Measurements from ENCODE around the gene KCNK4.

- TF ChIP-seq, protein P1, sequence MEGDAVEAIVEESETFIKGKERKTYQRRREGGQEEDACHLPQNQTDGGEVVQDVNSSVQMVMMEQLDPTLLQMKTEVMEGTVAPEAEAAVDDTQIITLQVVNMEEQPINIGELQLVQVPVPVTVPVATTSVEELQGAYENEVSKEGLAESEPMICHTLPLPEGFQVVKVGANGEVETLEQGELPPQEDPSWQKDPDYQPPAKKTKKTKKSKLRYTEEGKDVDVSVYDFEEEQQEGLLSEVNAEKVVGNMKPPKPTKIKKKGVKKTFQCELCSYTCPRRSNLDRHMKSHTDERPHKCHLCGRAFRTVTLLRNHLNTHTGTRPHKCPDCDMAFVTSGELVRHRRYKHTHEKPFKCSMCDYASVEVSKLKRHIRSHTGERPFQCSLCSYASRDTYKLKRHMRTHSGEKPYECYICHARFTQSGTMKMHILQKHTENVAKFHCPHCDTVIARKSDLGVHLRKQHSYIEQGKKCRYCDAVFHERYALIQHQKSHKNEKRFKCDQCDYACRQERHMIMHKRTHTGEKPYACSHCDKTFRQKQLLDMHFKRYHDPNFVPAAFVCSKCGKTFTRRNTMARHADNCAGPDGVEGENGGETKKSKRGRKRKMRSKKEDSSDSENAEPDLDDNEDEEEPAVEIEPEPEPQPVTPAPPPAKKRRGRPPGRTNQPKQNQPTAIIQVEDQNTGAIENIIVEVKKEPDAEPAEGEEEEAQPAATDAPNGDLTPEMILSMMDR (IDR thresholded peaks at IDR 0.05): no peak
- TF ChIP-seq POLR2A (IDR thresholded peaks at IDR 0.05) (no peak), POLR2AphosphoS5 (IDR thresholded peaks at IDR 0.05) (no peak), EP300 (IDR thresholded peaks at IDR 0.05; ENCODE audit: low read depth) (no peak)
Measured at GRCh38 chr11:64296236-64296635, 5.1 kb downstream of the KCNK4 start.

Measured in transverse colon (tissue), 4 donors.